ENCODE measurements around the gene MFNG. TPM values are rescaled to one million over a fixed set of nuclear protein-coding genes. Genes with fewer than 3 reads are reported as not detected.

The MFNG gene
- total RNA-seq, 2 experiments from 2014 or later: 225 to 235 TPM

DNA sequence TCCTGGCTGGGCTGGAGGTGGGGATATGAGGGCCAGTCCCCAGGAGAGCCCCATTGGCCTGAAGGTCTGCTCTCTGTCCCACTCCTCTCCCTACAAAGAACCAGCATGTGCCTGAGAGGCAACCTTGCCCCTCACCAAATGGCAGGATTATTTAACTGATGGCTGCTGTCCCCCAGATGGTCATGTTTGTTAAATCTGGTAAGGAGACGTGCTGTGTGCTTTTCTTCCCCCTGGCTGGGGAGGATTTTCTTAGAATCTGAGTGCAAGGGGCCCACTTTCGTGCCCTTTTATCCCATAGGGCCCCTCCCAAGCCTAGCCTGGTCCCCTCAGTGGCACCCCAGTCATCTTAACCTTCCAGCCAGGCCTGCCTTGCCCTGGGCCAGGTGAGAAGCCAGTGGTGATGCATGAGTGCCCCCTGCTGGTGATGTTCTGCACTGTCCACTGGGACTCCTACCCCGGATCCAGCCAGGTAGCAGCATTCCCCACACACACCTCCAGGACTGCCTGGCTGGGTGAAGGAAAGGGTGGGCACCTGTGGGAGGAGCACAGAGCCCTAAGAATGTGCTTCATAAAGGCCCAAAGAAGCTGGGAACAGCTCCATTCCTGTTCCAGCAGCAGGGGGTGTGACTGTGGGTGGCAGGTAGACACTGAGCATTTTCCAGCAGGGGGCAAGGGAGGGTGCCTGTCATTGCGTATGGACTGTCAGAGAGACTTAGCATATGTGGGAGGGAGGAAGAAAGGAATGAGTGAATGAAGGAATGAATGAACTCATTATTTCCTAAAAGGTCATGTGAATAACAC is 28.9 kb downstream of the MFNG start:
- no peaks in the 10 kb centered on the region for H3K9me2 ChIP-seq (ENCODE audit: insufficient read depth, low read length)
- no peaks in the 10 kb centered on the region for H3K9me3 ChIP-seq (ENCODE audit: low read length)
- intact Hi-C loops (cut with micrococcal nuclease; ENCODE audit: unreplicated experiment): loop anchor here (1.0 to 5.0 kb wide), 3 partner anchors 140 to 380 kb away; no protein-coding TSS in a partner anchor
- no peak overlapping the region for H3K4me3 ChIP-seq (ENCODE audit: low read depth, low read length, poor library complexity, severe bottlenecking)
- peak; percentile 78 for DNase-seq (ENCODE audit: low spot score)
- H2AFZ ChIP-seq (ENCODE audit: low read length): no peak overlapping the region
- H3K4me2 ChIP-seq (ENCODE audit: low read length): no peak overlapping the region
- no peak overlapping the region for H3K27ac ChIP-seq (ENCODE audit: low read depth, low read length, poor library complexity, severe bottlenecking)
- BruUV-seq (replicated peaks): no TSS peak
- POLR2A ChIA-PET: no interaction called here
- TF ChIP-seq EZH2phosphoT487 (IDR thresholded peaks at IDR 0.05; ENCODE audit: borderline replicate concordance, low read depth, low read length): no peak
- TF ChIP-seq, protein P1, sequence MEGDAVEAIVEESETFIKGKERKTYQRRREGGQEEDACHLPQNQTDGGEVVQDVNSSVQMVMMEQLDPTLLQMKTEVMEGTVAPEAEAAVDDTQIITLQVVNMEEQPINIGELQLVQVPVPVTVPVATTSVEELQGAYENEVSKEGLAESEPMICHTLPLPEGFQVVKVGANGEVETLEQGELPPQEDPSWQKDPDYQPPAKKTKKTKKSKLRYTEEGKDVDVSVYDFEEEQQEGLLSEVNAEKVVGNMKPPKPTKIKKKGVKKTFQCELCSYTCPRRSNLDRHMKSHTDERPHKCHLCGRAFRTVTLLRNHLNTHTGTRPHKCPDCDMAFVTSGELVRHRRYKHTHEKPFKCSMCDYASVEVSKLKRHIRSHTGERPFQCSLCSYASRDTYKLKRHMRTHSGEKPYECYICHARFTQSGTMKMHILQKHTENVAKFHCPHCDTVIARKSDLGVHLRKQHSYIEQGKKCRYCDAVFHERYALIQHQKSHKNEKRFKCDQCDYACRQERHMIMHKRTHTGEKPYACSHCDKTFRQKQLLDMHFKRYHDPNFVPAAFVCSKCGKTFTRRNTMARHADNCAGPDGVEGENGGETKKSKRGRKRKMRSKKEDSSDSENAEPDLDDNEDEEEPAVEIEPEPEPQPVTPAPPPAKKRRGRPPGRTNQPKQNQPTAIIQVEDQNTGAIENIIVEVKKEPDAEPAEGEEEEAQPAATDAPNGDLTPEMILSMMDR (conservative IDR thresholded peaks at IDR 0.05; ENCODE audit: low read length): peak; percentile 99
- H3K79me2 ChIP-seq (ENCODE audit: insufficient read depth, low read depth, low read length): no peaks in the 10 kb centered on the region
- peaks cover 9% of the 10 kb centered on the region for H3K4me1 ChIP-seq (ENCODE audit: insufficient read depth, low read length, poor library complexity, severe bottlenecking)
- CTCF ChIA-PET (ENCODE audit: unreplicated experiment): interaction anchor here (1.1 kb wide), 2 partner anchors 28 to 190 kb away, joined by 3 to 4 read pairs; no protein-coding TSS in a partner anchor
- no peaks in the 10 kb centered on the region for H3K36me3 ChIP-seq (ENCODE audit: insufficient read depth, low read length)
- H4K20me1 ChIP-seq (ENCODE audit: insufficient read depth, low read length): no peaks in the 10 kb centered on the region

DNA sequence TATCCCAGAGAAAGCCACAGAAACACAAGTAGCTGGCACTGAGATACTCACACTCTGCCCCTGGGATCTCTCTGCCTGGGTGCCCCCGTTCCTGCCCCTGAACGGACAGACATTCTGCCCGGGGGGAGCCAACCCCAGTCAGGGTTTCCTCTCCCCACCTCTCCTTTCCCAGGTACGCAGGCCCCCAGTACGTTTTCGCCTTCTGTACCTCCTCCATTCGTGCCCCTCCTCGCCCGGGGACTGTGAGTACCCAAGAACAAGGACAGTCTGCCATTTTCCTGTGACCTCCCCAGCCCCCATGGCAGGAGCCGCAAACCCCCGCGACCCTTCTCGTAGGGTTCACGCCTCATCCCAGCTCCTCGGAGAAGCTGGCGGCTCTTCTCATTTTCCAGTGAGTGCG is 29.8 kb downstream of the MFNG start:
- Histone ChIP-seq H3K9me3 (ENCODE audit: low read length) (no peaks in the 10 kb centered on the region), H3K27ac (ENCODE audit: low read depth, low read length, poor library complexity, severe bottlenecking) (no peak overlapping the region), H3K36me3 (ENCODE audit: insufficient read depth, low read length) (no peaks in the 10 kb centered on the region), H3K79me2 (ENCODE audit: insufficient read depth, low read depth, low read length) (no peaks in the 10 kb centered on the region), H3K4me3 (ENCODE audit: low read depth, low read length, poor library complexity, severe bottlenecking) (no peak overlapping the region), H3K4me1 (ENCODE audit: insufficient read depth, low read length, poor library complexity, severe bottlenecking) (peaks cover 7% of the 10 kb centered on the region), H4K20me1 (ENCODE audit: insufficient read depth, low read length) (no peaks in the 10 kb centered on the region), H3K4me2 (ENCODE audit: low read length) (no peak overlapping the region), H2AFZ (ENCODE audit: low read length) (no peak overlapping the region), H3K9me2 (ENCODE audit: insufficient read depth, low read length) (no peaks in the 10 kb centered on the region)
- intact Hi-C loops (cut with micrococcal nuclease; ENCODE audit: unreplicated experiment): loop anchor here (5.0 kb wide), 1 partner anchor 379 kb away; no protein-coding TSS in a partner anchor
- TF ChIP-seq, protein P1 (conservative IDR thresholded peaks at IDR 0.05; ENCODE audit: low read length): no peak
- no peak for TF ChIP-seq EZH2phosphoT487 (IDR thresholded peaks at IDR 0.05; ENCODE audit: borderline replicate concordance, low read depth, low read length)
- CTCF ChIA-PET (ENCODE audit: unreplicated experiment): interaction anchor here (0.6 kb wide), 1 partner anchor 155 kb away, joined by 4 read pairs; no protein-coding TSS in a partner anchor
- DNase-seq (ENCODE audit: low spot score): no peak
- BruUV-seq (replicated peaks): no TSS peak
- POLR2A ChIA-PET: no interaction called here

DNA sequence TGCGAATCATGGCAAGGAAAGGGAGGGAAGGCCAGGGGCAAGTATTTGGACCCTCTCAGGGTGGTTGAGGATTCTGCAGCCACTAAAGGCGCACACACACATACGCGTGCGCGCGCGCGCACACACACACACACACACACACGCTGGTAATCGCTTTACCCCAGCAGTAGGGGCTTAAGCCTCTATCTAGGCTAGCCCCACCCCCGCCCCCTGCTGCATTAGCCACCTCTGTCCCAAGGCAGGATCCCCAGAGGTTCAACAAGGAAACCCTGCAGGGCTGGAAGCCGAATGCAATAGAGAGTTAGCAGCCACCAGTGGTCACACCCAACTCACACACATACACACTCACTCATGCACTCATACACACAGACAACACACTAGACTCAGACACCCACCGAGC is 30.3 kb downstream of the MFNG start:
- no peaks in the 10 kb centered on the region for H3K79me2 ChIP-seq (ENCODE audit: insufficient read depth, low read depth, low read length)
- H3K9me3 ChIP-seq (ENCODE audit: low read length): no peaks in the 10 kb centered on the region
- no TSS peak for BruUV-seq (replicated peaks)
- ChIA-PET CTCF (ENCODE audit: unreplicated experiment) (no interaction called here), POLR2A (interaction anchor here (0.7 kb wide), 1 partner anchor 26 kb away, joined by 3 read pairs; no protein-coding TSS in a partner anchor)
- H3K9me2 ChIP-seq (ENCODE audit: insufficient read depth, low read length): no peaks in the 10 kb centered on the region
- H4K20me1 ChIP-seq (ENCODE audit: insufficient read depth, low read length): no peaks in the 10 kb centered on the region
- peaks cover 7% of the 10 kb centered on the region for H3K4me1 ChIP-seq (ENCODE audit: insufficient read depth, low read length, poor library complexity, severe bottlenecking)
- DNase-seq (ENCODE audit: low spot score): no peak
- H3K4me2 ChIP-seq (ENCODE audit: low read length): no peak overlapping the region
- H2AFZ ChIP-seq (ENCODE audit: low read length): no peak overlapping the region
- intact Hi-C loops (cut with micrococcal nuclease; ENCODE audit: unreplicated experiment): loop anchor here (5.0 kb wide), 1 partner anchor 379 kb away; no protein-coding TSS in a partner anchor
- H3K36me3 ChIP-seq (ENCODE audit: insufficient read depth, low read length): no peaks in the 10 kb centered on the region
- no peak for TF ChIP-seq EZH2phosphoT487 (IDR thresholded peaks at IDR 0.05; ENCODE audit: borderline replicate concordance, low read depth, low read length)
- TF ChIP-seq, protein P1 (conservative IDR thresholded peaks at IDR 0.05; ENCODE audit: low read length): no peak
- H3K4me3 ChIP-seq (ENCODE audit: low read depth, low read length, poor library complexity, severe bottlenecking): no peak overlapping the region
- H3K27ac ChIP-seq (ENCODE audit: low read depth, low read length, poor library complexity, severe bottlenecking): no peak overlapping the region
